ENCODE results near the gene DUSP22.

DNA sequence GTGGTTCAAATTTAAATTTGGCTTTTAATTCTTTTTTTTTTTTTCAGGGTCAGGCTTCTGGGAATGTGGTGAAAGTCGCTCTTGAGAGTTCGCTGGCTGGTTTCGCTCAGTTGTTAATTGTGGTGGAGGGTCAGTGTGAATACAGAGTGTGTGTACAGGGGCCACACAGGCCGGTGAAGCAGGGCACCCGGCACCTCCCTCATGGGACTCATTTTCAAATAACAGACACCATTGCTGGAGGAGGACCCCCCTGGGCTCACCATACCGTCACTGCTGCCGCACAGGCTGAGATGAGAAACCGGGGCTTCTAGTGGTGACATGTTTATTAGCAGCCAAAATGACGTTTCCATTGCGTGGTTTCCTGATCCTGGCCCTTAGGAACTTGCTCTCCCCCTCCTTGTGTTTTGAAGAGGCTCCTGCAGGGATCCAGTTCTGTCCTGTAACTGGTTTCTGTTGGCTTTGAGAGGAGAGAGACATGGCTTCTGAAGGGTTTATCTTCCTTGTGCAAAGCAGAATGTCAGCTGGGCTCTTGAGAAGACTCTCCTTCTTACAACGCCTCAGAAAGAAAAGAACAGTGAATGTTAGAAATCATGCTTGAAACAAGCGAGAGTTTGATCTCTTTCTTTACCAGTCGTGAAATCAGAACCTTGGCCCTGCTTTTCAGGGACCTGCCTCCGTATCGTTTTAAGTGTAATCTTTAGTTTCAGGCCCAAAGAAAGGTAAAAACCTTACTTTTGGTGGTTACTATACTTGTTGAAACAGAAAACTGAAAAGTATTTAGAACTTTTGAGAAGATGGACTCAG is 37.8 kb downstream of the DUSP22 start:
- TF ChIP-seq RFX5 (IDR thresholded peaks at IDR 0.05; ENCODE audit: borderline replicate concordance, low read depth, low read length) = no peak
- TF ChIP-seq HDAC6 (IDR thresholded peaks at IDR 0.05; ENCODE audit: low read depth, low read length) = no peak
- TF ChIP-seq CEBPB (IDR thresholded peaks at IDR 0.05; ENCODE audit: low read depth, low read length) = no peak
- TF ChIP-seq JUN (IDR thresholded peaks at IDR 0.05; ENCODE audit: low read depth, low read length) = no peak
- TF ChIP-seq, protein P1, sequence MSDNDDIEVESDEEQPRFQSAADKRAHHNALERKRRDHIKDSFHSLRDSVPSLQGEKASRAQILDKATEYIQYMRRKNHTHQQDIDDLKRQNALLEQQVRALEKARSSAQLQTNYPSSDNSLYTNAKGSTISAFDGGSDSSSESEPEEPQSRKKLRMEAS (IDR thresholded peaks at IDR 0.05) = no peak
- no peak for TF ChIP-seq SIN3A (conservative IDR thresholded peaks at IDR 0.05 in 1 of 2, IDR thresholded peaks at IDR 0.05 in 1 of 2; ENCODE audit: low read depth in 1 of 2, low read length in 2 of 2)
- no peak for TF ChIP-seq POLR2AphosphoS5 (IDR thresholded peaks at IDR 0.05; ENCODE audit: low read depth, low read length)
- no peak for TF ChIP-seq SP1 (IDR thresholded peaks at IDR 0.05; ENCODE audit: low read depth, low read length)
- no peak for TF ChIP-seq TAF1 (IDR thresholded peaks at IDR 0.05; ENCODE audit: low read depth, low read length)
- no peak for TF ChIP-seq POLR2A (IDR thresholded peaks at IDR 0.05; ENCODE audit: control extremely low read depth in 1 of 2, low read depth in 2 of 2, low read length in 2 of 2)
- no peak for TF ChIP-seq TBP (IDR thresholded peaks at IDR 0.05; ENCODE audit: low read depth, low read length)
- TF ChIP-seq RAD21 (IDR thresholded peaks at IDR 0.05 in 1 of 2, conservative IDR thresholded peaks at IDR 0.05 in 1 of 2; ENCODE audit: low read depth in 2 of 2, low read length in 2 of 2) = peak in 1 of 2 experiments; percentile 14; a peak in 1 of 4 replicates
- TF ChIP-seq CHD2 (IDR thresholded peaks at IDR 0.05; ENCODE audit: low read length) = no peak
